DMS153 treated with DMSO at 0.1 percent for 48 hours (cell line): Measurements from ENCODE around the gene STMN3.

Experiments used
- DNase-seq: peaks from one replicate; lab custom pipeline; 2025; ENCODE audit not compliant: unreplicated experiment; lab: John Stamatoyannopoulos, UW

Gene STMN3

GRCh38 chr20:63653041-63653973, at the start of gene STMN3:
TSS of gene STMN3 (minus strand) at chr20:63653424. CDS start at chr20:63653345, 79 bp downstream.
- DNase-seq: peak; percentile 70

- no peak for DNase-seq
Measured at GRCh38 chr20:63702036-63702665, 48.9 kb upstream of the STMN3 start.

GRCh38 chr20:63701329-63702035, 48.3 kb upstream of the STMN3 start:
- no peak for DNase-seq

GRCh38 chr20:63701051-63701328, 47.8 kb upstream of the STMN3 start:
- no peak for DNase-seq

- no peak for DNase-seq
Measured at GRCh38 chr20:63700199-63701050, 47.2 kb upstream of the STMN3 start.

- no peak for DNase-seq
Measured at GRCh38 chr20:63699466-63700198, 46.4 kb upstream of the STMN3 start.

- DNase-seq: no peak
Measured at GRCh38 chr20:63698739-63699465, 45.7 kb upstream of the STMN3 start.

- no peak for DNase-seq
Measured at GRCh38 chr20:63697868-63698545, 44.8 kb upstream of the STMN3 start.

GRCh38 chr20:63697357-63697867, 44.2 kb upstream of the STMN3 start:
- DNase-seq: no peak

GRCh38 chr20:63696628-63697356, 43.6 kb upstream of the STMN3 start, which contains the start of gene TNFRSF6B:
TSS of gene TNFRSF6B (plus strand) at chr20:63696652. CDS start at chr20:63696768, 116 bp downstream.
- no peak for DNase-seq

GRCh38 chr20:63696306-63696627, 43.0 kb upstream of the STMN3 start:
- DNase-seq: no peak

GRCh38 chr20:63695424-63696305, 42.4 kb upstream of the STMN3 start:
- no peak for DNase-seq

- DNase-seq: no peak
Measured at GRCh38 chr20:63694584-63695423, 41.6 kb upstream of the STMN3 start.

- no peak for DNase-seq
Measured at GRCh38 chr20:63693733-63694583, 40.7 kb upstream of the STMN3 start.

GRCh38 chr20:63693083-63693732, 40.0 kb upstream of the STMN3 start:
- DNase-seq: no peak
